Stimulated activated CD8-positive, alpha-beta memory T cell treated with anti-CD3 and anti-CD28 coated beads, Interleukin-15, amount 100 ng/mL, for 48 hours (primary cell): ENCODE measurements around the gene NAALADL2.

ENCODE experiments used
- DNase-seq, 2 donors: peaks; one replicate each; pipeline ENCODE4 v3.0.0-alpha.2; 2020; ENCODE audit warnings: low read depth in 2 of 2

The NAALADL2 gene

DNA sequence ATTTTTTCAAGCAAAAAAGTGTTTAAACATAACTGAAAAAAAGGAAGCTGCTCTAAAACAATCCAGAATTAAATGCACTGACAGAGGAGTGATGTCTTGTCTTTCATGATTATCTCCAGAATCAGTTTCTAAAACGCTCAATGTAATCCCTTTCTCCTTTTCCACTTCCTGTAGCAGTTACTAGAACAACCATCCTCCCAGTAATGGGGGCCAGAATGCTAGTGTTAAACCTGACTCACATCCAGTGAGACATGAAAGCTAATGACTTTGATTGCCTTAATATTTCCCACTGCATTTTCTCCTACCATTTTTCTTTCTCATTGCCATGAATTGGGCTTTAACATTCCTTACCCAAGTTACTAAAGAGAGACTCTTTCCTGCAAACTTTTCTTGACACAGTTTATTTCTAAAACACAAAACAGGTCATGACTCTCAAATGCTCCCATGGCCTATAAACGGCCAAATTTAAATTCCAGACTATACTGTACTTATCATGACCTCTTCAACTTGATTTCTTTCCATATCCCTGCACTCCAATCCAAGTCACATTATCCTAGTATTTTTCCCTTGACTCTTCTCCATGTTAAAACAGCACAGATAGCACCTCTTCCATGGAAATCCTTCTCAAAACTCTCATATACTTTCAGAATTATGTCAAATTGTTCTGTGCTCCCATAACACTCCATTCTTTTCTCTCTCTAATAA lies 341.4 kb downstream of the NAALADL2 start:
- no peak for DNase-seq

DNA sequence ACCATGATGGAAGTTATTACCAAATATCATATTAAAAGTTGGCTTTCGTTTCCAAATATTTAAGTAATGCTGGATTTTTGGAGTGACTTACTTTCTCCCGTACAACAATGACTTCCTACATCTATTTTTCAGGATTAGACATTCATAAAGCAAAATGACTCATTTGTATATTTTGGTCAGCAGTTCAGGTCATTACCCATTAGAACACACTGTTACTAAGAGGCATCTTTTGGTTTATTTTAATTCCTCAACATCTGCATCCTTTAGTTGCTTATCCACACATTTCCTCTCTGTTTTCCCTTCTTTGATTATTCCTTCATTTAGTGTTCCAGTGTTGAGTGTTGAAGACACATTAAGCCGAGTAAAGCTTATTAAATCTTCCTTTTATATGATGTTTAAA lies 348.2 kb downstream of the NAALADL2 start:
- DNase-seq: no peak

DNA sequence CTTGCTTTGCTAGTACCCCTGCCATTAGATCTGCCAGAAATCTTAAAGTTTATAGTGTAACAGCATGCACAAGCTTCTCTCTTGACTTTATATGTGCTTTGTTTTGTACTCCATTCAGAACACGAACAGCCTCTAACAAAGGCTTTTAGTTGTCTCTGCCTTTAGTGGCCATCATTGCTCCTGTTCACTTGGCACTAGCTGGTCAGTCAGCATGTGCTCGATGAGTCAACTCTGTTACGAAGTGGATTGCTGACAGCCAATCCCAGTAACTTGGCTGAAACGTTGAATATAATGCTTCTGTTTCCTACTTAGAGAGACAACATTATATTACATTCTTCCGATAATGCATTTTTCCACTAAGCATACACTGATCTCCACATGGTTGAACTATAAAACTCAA lies 349.2 kb downstream of the NAALADL2 start:
- no peak for DNase-seq

DNA sequence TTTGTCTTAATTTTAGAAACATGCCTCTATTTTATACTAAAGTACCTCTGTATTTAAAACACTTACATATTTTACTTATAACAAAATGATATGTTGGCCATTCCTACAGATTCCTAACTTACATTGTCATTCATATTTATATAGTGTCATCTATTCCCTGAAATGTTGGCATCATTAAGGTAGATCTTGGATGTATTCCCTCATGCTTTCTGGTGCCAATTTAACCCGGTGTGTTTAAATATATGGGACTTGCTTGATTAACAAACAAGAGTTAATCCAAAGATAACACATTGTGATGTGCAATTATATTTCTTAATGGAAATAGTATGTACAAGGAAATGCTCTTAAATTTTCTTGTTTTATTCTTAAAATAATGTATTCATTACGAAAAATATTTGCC lies 352.3 kb downstream of the NAALADL2 start:
- DNase-seq: no peak

- no peak for DNase-seq
Observed at GRCh38 chr3:175212896-175213295, 353.8 kb downstream of the NAALADL2 start.

- DNase-seq: no peak
Observed at GRCh38 chr3:175214216-175214615, 355.1 kb downstream of the NAALADL2 start.

- no peak for DNase-seq
Observed at GRCh38 chr3:175215833-175216232, 356.7 kb downstream of the NAALADL2 start.

GRCh38 chr3:175222356-175222755 lies 363.2 kb downstream of the NAALADL2 start:
- no peak for DNase-seq

- DNase-seq: no peak
Observed at GRCh38 chr3:175224051-175224450, 364.9 kb downstream of the NAALADL2 start.

DNA sequence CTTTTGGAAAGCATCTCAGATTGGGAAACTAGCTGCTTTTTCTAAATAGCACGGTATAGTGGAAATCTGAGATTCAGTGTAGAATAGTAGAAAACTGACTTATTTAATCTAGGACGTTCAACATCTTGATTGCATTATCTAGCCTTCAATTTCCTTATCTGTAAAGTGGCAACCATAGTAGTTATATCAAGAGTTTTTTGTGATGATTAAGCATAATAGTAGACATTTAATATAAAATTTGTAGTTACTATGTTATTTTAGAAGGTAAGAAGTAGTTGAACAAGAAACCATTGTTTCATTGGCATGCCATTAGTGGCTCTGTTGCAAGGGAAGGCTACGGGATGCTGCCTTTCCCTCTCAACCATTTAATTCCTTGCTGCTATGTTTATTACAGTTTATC lies 367.3 kb downstream of the NAALADL2 start:
- no peak for DNase-seq

- DNase-seq: no peak
Observed at GRCh38 chr3:175227126-175227525, 368.0 kb downstream of the NAALADL2 start.

DNA sequence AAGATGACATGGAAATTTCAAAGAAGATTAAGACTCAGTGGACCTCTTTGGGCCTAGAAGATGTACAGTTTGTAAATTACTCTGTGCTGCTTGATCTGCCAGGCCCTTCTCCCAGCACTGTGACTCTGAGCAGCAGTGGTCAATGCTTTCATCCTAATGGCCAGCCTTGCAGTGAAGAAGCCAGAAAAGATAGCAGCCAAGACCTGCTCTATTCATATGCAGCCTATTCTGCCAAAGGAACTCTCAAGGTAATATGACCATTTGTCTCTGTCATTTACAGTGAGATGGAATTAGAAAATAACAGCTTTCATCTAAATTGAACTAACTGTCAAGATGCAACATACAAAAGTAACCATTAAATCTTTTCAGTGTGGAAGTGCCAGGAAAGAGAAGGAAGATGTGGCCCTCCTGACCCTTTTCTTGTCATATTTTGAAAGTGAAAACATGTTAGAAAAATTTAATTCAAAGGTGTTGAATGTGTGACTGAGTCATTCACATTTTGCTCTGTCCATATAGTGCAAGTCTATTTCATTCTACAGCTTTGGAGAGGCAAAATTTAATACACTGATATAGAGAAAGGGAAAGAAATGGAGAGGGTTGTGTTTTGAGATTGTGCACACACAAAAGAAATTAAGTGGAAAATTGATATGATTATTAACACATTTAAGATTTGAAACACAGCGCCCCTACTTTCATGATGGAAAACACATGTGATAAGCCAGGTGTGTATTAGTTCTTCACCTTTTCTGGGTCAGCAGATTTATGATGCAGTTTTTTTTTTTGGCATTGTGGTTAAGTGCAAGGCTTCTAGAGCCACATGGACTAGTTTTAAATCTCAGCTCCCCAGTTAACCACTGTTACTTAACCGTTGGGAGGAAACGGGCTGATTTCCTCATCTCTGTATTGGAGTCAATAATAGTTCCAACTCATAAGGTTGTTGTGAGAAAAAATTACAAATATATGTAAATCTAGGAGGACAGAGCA lies 375.1 kb downstream of the NAALADL2 start:
- DNase-seq: no peak

- DNase-seq: no peak
Observed at GRCh38 chr3:175238801-175239200, 379.7 kb downstream of the NAALADL2 start.

GRCh38 chr3:175240921-175241320 lies 381.8 kb downstream of the NAALADL2 start:
- DNase-seq: no peak

DNA sequence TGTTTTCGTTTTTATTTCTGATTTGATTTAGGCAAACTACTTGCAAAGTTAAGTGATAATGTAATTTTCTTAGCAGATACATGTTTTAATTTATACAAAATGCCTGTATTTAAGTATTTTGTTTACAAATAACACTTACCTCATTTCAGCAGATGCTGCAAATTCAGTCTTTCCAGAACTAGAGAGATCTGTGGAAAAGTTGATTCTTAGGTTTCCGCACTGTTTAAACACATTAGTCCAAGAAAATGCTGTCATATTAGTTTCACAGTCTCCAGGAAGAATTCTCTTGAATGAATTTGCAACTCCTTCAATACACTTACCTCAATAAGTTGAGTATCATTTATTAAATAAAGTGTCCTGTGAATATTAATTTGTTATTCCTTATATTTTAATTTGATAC lies 383.1 kb downstream of the NAALADL2 start:
- no peak for DNase-seq

GRCh38 chr3:175246234-175246633 lies 387.1 kb downstream of the NAALADL2 start:
- no peak for DNase-seq

- no peak for DNase-seq
Observed at GRCh38 chr3:175246766-175247165, 387.6 kb downstream of the NAALADL2 start.

- DNase-seq: no peak
Observed at GRCh38 chr3:175247629-175248028, 388.5 kb downstream of the NAALADL2 start.

DNA sequence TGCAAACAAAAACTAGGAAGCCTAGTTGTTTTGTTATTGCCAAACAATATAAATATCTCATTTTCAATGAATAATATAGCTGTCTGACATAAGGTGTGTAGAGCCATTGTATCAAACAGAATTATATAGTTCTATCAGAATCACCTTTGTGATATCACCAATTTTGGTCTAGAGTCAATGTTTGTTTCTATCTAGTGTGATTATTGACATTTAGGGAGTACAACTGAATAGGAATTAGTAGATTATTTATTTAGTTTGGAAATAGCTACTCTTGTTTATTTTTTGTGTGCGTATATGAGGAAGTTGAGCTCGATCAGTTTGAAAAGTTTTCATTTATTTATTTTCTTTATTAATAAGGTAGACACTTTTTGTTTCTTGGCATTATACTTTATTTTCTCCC lies 389.7 kb downstream of the NAALADL2 start:
- no peak for DNase-seq

GRCh38 chr3:175255698-175256097 lies 396.6 kb downstream of the NAALADL2 start:
- DNase-seq: no peak

DNA sequence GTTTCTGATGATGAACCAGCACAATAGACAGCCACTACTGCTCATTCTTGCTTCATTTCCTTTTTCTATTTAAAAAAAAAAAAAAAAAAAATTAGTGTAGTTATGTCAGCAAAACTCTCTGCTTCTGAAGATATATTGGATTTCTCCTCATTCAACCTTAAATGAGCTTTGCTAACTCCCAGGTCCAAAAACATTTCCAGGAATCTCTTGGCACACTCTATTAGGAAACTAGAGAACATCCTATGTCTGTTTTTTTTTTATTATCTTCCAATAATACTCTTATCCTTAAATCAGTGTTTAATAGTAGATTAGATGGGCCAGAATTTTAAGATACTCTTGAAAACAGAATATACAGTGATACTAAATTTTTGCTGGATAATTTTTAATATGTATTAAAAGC lies 398.0 kb downstream of the NAALADL2 start:
- no peak for DNase-seq

DNA sequence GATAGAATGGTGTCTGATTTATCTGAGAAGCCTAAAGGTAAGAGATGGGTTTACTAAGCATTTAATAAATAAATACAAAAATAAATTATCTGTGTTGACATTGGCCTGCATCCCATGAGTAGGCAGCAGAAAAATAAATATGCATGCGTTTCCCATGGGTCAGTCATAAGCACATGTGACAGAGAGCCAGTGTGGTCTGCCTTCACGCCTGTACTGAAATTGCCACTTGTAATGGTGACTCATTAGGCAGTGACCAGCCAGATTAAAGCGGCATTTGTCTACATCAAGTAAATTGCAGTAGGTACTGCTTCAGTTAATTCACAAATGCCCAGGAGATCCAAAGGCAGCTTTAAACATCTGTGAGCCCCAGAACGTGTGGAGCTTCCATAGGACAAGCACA lies 399.6 kb downstream of the NAALADL2 start:
- no peak for DNase-seq
